Measurements from ENCODE around the gene TGIF1. TPM values are rescaled to one million over a fixed set of nuclear protein-coding genes. Genes with fewer than 3 reads are reported as not detected.

Gene TGIF1
- total and polyA plus RNA-seq, 9 of the 15 experiments (the other 6 are each of a cell fraction or from before 2014, with no cell fraction given): 16.1 to 77.7 (median 44.6) TPM

DNA sequence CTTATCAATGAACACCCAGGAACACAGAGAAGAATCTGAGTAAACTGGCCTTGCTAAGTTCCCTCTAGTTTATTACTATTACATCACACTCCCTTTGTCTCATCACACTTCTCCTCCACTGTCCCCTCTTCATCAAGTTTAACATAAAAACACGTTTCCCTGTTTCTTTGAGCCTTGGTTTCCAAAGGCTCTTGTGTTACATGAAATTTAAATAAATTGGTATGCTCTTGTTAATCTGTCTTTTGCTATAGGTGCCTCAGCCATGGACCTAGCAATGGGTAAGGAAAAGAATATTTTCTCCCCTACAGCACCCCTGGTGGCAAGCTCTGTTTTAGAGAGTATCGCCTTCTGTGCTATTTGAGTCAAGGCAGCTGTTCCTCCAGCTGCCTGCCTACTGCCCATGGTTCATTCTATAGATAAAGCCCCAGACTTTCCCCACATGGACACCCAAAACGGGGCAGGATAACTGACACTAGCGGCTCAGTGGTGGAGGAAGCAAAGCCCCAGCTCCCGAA is 31.8 kb downstream of the TGIF1 start (continued):
- TF ChIP-seq ZHX1 (conservative IDR thresholded peaks at IDR 0.05; ENCODE audit: low read length) (no peak), SAP30 (IDR thresholded peaks at IDR 0.05; ENCODE audit: borderline replicate concordance, insufficient read depth, low read depth, low read length, poor library complexity, severe bottlenecking) (no peak), YY1 (IDR thresholded peaks at IDR 0.05; ENCODE audit: borderline replicate concordance in 1 of 3, control insufficient read depth in 1 of 3, extremely low read depth in 1 of 3, insufficient read depth in 3 of 3, insufficient read length in 1 of 3, insufficient replicate concordance in 2 of 3, low read depth in 1 of 3, low read length in 2 of 3) (no peak), REST (IDR thresholded peaks at IDR 0.05; ENCODE audit: borderline replicate concordance) (peak; percentile 38; the same call in 1 of the 2 replicates), REST (CRISPR knock-in tag; IDR thresholded peaks at IDR 0.05; ENCODE audit: low read depth) (no peak), CSDE1 (IDR thresholded peaks at IDR 0.05) (no peak), ZNF280B (CRISPR knock-in tag; IDR thresholded peaks at IDR 0.05) (no peak), HDAC1 (IDR thresholded peaks at IDR 0.05) (no peak), LEF1 (IDR thresholded peaks at IDR 0.05) (no peak; the same call in 1 of the 2 replicates), ZNF408 (CRISPR knock-in tag; IDR thresholded peaks at IDR 0.05; ENCODE audit: low read depth) (no peak), NONO (IDR thresholded peaks at IDR 0.05; ENCODE audit: low read depth in 2 of 2, low read length in 1 of 2) (no peak), ARID1B (IDR thresholded peaks at IDR 0.05) (peak; percentile 60), SRSF7 (optimal IDR thresholded peaks at IDR 0.05; ENCODE audit: low read depth, low read length) (no peak)

All from K562 (cell line).